CD1c-positive myeloid dendritic cell (primary cell): ENCODE measurements around the gene TBC1D20.
"Not testable (repeated sequence)": the region's sequence is repeated elsewhere in the genome, so short reads cannot be mapped to it uniquely, and the experiment has no call there.

Source experiments
- DNase-seq: peaks from one replicate; pipeline ENCODE4 v3.0.0-alpha.2; 2016; ENCODE audit errors: extremely low spot score

The TBC1D20 gene

DNA sequence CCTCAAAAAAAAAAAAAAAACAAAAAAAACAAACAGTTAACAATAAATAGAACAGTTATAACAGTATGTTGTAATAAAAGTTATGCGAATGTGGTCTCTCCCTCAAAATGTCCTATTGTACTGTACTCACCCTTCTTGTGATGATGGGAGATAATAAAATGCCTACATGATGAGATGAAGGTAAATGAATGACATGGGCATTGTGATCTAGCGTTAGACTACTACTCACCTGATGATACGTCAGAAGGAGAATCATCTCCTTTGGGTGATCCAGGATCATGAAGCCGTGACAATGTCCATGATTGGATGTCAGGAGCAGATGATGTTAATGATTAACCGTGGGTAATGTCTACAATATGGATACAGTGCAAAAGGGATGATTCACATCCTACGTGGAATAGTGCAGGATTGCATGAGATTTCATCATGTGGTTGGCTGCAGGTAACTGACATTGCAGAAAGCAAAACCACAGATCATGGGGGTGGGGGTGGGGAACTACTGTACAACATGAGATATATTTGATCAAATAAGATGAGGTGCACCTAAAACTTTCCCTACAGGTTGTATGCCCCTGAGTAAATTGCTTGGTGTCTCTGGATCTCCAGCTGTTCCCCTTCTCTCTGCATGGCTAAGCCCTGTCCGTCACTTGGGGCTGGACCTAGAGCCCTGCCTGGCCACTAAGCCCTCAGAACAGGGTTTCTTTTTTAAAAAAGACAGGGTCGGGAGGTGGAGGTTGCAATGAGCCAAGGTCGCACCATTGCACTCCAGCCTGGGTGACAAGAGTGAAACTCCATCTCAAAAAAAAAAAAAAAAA lies 60.4 kb downstream of the TBC1D20 start:
- DNase-seq, result no peak

DNA sequence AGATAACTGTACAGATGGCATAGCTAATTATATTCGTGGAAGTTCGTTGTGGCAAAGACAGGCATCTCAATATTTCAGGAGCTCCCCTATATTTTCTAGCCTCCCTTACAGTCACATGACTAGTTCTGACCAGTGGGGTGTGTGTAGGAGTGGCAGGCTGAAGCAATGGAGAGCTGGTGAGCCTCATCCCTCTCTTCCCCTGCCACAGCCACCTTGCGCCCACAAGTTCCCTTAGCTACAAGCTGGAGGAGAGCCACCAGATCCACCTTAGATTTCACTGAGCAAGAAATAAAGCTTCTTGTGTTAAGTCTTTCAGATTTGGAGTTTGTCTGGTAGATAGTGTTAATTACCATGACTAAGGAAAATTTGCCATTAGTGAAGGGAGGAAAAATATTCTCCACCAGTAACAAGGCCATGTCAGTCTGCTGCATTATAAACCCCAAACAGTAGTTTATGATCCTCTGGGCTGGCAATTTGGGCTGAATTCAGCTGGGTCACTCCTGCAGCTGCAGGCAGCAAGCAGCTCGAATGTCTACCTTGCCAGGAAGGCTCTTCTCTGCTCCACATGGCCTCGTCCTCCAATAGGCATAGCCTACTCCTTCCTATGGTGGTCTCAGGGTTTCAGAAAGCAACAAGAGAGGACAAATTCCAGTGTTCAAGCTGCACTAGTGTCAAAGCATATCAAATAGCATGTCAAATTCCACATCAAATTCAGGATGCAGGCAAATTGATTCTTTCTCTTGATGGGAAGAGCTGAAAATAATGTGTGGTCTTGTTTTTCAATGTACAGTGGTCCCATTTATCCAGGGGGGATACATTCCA lies 61.7 kb downstream of the TBC1D20 start:
- no peak for DNase-seq

DNA sequence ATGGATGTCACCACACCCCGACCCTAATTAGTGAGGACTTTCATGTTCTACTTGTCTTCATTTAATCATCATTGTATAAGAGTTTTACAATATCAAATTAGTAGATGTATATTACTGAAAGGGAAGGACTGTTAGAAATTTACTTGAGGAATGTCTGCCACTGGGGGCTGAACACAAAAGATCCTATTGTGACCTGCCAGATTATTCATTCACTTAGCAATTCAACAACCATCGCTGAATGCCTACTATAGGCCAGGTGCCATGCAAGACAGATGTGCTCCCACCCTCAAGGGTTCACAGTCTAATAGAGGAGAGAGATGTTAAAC lies 62.2 kb downstream of the TBC1D20 start:
- no peak for DNase-seq

DNA sequence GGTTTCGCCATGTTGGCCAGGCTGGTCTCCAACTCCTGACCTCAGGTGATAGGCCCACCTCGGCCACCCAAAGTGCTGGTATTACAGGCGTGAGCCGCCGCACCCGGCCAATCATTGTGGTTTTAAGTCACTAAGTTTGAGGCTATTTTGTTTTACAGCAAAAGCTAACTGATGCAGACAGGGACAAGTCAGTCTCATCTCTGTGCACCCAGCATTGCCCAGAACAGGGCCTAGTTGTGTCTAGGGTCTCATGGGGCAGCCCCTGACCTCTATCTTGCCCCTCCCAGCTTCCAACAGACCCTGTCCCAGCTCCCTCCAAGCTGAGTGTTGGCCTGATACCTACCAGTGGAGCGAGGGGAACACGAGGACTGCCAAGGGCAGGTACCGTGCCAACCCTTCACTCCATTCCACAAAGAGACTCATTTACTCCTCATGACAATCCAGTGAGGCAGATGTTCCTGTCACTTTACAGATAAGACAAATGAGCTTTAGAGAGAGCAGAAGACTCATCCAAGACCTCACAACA lies 63.1 kb downstream of the TBC1D20 start:
- no peak for DNase-seq

DNA sequence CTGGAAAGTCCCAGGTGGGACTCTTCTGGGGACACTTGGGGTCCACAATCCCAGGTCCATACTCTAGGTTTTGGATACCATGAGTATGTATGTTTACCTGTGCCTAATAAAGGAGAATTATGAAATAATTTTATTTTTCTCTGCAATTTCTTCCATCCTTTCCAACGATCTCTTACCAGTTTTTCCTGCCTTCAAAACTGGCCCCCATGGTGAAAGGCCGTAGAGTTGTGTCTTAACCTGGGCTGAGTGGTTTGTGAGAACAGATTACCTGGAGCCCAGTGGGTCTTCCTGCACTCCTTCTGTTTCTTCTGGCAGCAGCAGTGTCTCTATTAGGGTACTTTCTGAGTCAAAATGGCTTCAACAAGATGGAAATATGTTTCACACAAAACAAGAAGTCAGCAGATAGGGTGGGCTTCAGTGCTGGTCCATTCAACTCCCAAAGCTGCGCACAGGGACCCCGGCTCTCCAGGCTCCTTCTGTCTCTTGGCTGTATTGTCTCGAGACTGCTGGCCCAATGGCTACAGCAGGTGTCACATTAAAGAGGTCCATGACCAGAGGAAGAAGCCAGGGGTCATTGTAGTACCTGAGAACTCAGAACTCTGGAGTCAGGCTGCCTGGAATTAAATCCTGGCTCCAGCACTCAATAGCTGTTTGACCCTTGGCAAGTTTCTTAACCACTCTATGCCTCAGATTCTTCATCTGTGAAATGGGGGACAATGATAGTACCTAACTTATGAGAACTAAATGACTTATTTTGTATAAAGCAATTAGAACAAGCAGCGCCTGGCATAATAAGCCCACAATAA lies 64.7 kb downstream of the TBC1D20 start:
- DNase-seq, result no peak

DNA sequence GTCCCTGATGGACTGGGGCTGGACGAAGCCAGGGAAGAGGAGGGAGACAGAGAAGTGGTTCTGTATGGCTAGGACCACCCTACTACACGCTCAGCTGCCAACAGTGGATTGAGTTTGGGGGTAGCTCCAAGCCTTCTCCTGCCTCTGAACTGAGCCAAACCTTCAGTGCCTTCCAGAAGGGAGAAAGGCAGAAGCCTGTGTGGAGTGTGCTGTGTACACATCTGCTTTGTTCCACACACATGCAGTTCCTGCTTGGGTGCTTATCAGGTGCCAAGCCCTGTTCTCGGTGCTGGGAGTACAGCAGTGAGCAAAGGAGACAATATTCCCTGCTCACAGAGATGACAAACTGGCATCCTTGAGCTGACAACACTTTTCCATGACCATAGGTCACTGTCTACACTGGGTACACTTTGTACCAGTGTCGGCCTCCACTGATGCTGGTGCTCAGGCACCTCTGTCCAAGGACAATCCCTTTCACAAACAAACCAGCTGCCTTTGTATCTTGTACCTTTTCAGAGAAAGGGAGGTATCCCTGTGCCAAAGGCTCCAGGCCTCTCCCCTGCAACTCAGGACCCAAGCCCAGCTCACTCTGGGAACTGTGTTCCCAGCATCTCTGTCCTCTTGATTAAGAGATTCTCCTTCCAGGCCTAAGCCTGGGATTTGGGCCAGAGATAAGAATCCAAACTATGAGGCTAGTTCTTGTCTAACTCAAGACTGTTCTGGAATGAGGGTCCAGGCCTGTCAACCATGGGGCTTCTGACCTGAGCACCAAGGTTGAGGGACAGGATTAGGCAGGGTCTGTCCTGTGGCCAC lies 65.5 kb downstream of the TBC1D20 start:
- DNase-seq, result no peak

DNA sequence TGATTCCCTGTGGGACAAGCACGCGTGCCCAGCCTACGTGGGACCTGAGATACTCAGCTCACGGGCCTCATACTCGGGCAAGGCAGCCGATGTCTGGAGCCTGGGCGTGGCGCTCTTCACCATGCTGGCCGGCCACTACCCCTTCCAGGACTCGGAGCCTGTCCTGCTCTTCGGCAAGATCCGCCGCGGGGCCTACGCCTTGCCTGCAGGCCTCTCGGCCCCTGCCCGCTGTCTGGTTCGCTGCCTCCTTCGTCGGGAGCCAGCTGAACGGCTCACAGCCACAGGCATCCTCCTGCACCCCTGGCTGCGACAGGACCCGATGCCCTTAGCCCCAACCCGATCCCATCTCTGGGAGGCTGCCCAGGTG lies 66.1 kb downstream of the TBC1D20 start:
- no peak for DNase-seq

DNA sequence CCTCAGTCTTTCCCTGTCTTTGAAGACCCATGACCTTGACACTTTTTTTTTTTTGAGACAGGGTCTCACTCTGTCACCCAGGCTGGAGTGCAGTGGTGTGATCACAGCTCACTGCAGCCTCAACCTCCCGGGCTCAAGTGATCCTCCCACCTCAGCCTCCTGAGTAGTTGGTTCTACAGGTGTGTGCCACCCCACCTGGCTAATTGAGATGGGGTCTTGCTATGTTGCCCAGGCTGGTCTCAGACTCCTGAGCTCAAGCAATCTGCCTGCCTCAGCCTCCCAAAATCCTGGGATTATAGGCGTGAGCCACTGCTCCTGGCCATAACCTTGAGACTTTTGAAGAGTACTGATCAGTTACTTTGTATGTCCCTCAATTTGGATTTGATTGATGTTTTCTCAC lies 69.0 kb downstream of the TBC1D20 start:
- not testable (repeated sequence) for DNase-seq

DNA sequence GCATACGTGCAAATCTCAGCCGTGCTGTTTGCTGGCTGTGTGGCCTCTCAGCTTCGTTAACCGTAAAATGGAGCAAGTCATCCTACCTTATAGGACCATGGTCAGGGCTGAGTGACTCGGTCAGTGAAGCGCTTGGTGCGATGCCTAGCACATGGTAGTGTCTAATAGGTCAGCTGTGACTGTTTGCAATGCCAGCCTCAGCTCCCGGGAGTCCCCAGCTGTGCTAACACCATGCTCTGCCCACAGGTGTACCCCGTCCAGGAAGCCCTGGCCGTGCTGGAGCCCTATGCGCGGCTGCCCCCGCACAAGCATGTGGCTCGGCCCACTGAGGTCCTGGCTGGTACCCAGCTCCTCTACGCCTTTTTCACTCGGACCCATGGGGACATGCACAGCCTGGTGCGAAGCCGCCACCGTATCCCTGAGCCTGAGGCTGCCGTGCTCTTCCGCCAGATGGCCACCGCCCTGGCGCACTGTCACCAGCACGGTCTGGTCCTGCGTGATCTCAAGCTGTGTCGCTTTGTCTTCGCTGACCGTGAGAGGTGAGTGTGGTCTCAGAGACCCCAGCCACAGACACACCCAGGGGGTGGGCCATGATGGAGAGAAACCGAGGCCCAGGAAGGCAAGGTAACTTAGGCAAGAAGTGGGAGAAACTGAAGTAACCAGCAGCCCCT lies 71.2 kb downstream of the TBC1D20 start:
- no peak for DNase-seq

DNA sequence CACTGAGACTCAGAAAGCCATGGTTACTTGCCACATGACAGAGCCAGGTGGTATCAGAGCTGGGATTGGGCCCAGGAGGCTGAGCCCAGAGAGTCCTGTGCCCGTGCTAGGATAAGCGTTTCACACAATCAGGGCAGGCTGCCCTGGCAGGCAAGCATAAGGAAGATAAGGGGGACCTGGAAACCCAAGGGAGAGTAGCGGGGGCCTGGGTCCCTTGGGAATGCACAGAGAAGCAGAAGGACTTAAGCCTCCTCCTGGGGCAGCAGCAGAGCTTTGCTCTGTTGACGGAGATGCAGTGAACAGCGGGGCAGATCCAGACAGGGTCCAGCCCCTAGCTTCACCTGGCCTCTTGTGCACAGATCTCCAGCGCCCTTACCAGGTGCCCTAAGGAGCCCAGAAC lies 73.1 kb downstream of the TBC1D20 start:
- DNase-seq, result no peak

DNA sequence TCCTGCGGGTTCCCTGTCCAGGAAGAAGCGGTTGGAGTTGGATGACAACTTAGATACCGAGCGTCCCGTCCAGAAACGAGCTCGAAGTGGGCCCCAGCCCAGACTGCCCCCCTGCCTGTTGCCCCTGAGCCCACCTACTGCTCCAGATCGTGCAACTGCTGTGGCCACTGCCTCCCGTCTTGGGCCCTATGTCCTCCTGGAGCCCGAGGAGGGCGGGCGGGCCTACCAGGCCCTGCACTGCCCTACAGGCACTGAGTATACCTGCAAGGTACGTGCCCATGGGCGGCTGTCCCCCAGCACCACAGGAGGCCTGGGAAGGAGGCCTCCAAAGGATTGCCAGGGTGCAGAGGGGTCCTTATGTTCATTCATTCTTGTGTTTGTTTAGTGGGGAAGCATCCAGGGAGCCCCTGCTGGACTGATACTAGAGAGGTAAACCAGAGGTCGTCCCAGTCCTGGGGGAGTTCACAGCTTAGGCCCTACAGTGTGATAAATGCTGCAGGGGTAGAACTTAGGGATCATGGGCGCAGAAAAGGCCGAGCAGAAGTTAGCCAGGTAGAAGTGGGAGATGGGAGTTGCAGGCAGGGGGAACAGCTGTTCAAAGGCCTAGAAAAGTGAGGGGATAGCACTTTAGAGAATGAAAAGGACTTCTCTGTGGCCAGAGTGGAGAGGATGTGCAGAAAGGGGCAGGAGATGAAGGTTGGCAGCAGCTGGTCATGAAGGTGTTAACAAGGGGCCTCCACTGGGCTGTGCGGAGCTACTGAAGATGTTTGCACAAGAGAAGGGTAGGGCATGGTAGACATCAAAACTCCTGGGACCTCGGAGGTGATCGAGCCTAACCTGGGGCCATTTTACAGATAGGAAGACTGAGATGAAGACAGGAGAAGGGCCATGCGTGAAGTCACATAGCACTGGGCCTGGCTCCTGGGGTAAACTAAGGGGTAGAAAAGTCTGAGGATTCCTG lies 74.0 kb downstream of the TBC1D20 start:
- DNase-seq, result no peak

DNA sequence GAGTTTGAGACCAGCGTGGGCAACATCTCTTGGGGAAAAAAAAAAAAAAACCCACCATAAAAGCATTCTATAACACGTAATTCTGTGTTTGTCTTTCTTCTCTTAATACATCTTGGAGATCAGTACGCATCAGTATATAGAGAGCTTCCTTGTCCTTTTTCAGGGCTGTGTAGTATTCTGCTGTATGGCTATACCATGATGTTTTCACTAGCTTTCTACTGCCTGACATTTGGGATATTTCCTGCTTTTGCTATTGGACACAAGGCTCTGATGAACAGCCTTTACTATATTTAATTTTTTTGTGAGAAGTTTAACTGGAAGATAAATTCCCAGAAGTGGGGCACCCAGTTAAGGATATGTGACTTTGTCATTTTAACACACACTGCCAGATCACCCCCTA lies 74.8 kb downstream of the TBC1D20 start:
- no peak for DNase-seq

DNA sequence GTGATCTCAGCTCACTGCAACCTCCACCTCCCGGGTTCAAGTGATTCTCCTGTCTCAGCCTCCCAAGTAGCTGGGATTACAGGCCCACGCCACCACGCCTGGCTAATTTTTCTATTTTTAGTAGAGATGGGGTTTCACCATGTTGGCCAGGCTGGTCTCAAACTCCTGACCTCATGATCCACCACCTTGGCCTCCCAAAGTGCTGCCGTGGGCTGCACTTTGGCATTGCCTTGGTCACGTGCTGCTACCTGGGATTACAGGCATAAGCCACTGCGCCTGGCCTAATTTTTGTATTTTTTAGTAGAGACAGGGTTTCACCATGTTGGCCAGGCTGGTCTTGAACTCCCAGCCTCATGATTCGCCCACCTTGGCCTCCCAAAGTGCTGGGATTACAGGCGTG lies 75.7 kb downstream of the TBC1D20 start:
- DNase-seq, result not testable (repeated sequence)
